IMR-90 (cell line): ENCODE results near the gene PDZK1. TPM values are rescaled to one million over a fixed set of nuclear protein-coding genes. Genes with fewer than 3 reads are reported as not detected.

ENCODE experiments used
- ATAC-seq: fragments of 200-7000 bp; cut with Tn5 transposase; 2 replicates; pipeline ENCODE4 v1.9.1; 2020; ENCODE audit warnings: low read depth, mild to moderate bottlenecking, moderate library complexity
- BruUV-seq: library from RNA; stranded (reverse); fragments of 400-500 nt; replicated peaks from 2 replicates; lab custom pipeline; 2021; lab: Mats Ljungman, UMichigan
- CTCF ChIA-PET: fragments of 300-600 bp; formaldehyde crosslinking; extraction: SDS; loops from one replicate; lab custom pipeline; 2021; ENCODE audit warnings: antibody characterized with exemption; lab: Yijun Ruan, JAX
- POLR2A ChIA-PET: fragments of 300-600 bp; sonication (Branson Sonifier 250); formaldehyde crosslinking; loops from one replicate; lab custom pipeline; 2022; ENCODE audit warnings: antibody characterized with exemption; ENCODE audit not compliant: unreplicated experiment; lab: Charles Lee
- DNase-seq: peaks from one replicate; pipeline ENCODE4 v3.0.0; 2013
- H2AFZ ChIP-seq: replicated peaks from 2 replicates; pipeline ENCODE3; 2013; ENCODE audit warnings: low read length, mild to moderate bottlenecking; ENCODE audit not compliant: poor library complexity
- H2AK5ac ChIP-seq: 2 replicates; pipeline ENCODE4 v1.6.1; 2013; ENCODE audit warnings: low read depth, low read length, inconsistent platforms
- H2AK9ac ChIP-seq: replicated peaks from 2 replicates; pipeline ENCODE3; 2013; ENCODE audit warnings: mild to moderate bottlenecking, low read depth, low read length, moderate library complexity; ENCODE audit not compliant: poor library complexity
- H2BK120ac ChIP-seq: 2 replicates; pipeline ENCODE4 v1.6.1; 2013; ENCODE audit warnings: low read depth, low read length, inconsistent platforms
- H2BK15ac ChIP-seq: 3 replicates; pipeline ENCODE4 v1.6.1; 2013; ENCODE audit warnings: low read depth, low read length, inconsistent platforms
- H2BK20ac ChIP-seq: 2 replicates; pipeline ENCODE4 v1.6.1; 2013; ENCODE audit warnings: low read depth, mild to moderate bottlenecking, inconsistent platforms, low read length, moderate library complexity
- H2BK5ac ChIP-seq: 2 replicates; pipeline ENCODE4 v1.6.1; 2013; ENCODE audit warnings: mild to moderate bottlenecking, low read depth, low read length, inconsistent platforms; ENCODE audit not compliant: poor library complexity, severe bottlenecking
- H3K14ac ChIP-seq: replicated peaks from 2 replicates; pipeline ENCODE4 v1.6.1; 2013; ENCODE audit warnings: low read depth, low read length, inconsistent platforms
- H3K18ac ChIP-seq: 2 replicates; pipeline ENCODE4 v1.6.1; 2013; ENCODE audit warnings: low read depth, low read length, control low read depth
- H3K23ac ChIP-seq: 2 replicates; pipeline ENCODE4 v1.6.1; 2013; ENCODE audit warnings: low read depth, low read length, inconsistent platforms
- H3K27ac ChIP-seq: 2 replicates; pipeline ENCODE4 v1.5.1; 2013; ENCODE audit warnings: mild to moderate bottlenecking, control low read depth, low read length; ENCODE audit not compliant: insufficient read depth
- H3K27me3 ChIP-seq: 2 replicates; pipeline ENCODE4 v1.6.1; 2013; ENCODE audit warnings: low read length; ENCODE audit not compliant: control insufficient read depth, insufficient read depth
- H3K36me3 ChIP-seq: 2 replicates; pipeline ENCODE4 v1.6.1; 2013; ENCODE audit warnings: low read length, mixed read lengths; ENCODE audit not compliant: control insufficient read depth, insufficient read depth
- H3K4ac ChIP-seq: 2 replicates; pipeline ENCODE4 v1.6.1; 2013; ENCODE audit warnings: low read depth, low read length, inconsistent platforms
- H3K4me1 ChIP-seq: 2 replicates; pipeline ENCODE4 v1.6.1; 2013; ENCODE audit warnings: low read length, mixed read lengths; ENCODE audit not compliant: control insufficient read depth, insufficient read depth
- H3K4me2 ChIP-seq: 2 replicates; pipeline ENCODE4 v1.6.1; 2013; ENCODE audit warnings: low read depth, mild to moderate bottlenecking, control low read depth, low read length, moderate library complexity
- H3K4me3 ChIP-seq: 2 replicates; pipeline ENCODE4 v1.5.1; 2013; ENCODE audit warnings: low read depth, mild to moderate bottlenecking, control low read depth, low read length, moderate library complexity; ENCODE audit not compliant: insufficient read depth
- H3K56ac ChIP-seq: 2 replicates; pipeline ENCODE4 v1.6.1; 2013; ENCODE audit warnings: low read length, inconsistent platforms; ENCODE audit not compliant: insufficient read depth; ENCODE audit errors: extremely low read depth
- H3K79me1 ChIP-seq, 2 experiments: 2 replicates each; pipeline ENCODE4 v1.6.1; 2013; ENCODE audit warnings: low read length in 2 of 2, inconsistent platforms in 1 of 2, low read depth in 1 of 2
- H3K9ac ChIP-seq: 2 replicates; pipeline ENCODE4 v1.6.1; 2013; ENCODE audit warnings: low read depth, low read length, control low read depth
- H3K9me1 ChIP-seq: 2 replicates; pipeline ENCODE4 v1.6.1; 2013; ENCODE audit warnings: low read length, inconsistent platforms; ENCODE audit not compliant: insufficient read depth
- H3K9me3 ChIP-seq: 2 replicates; pipeline ENCODE4 v1.6.1; 2013; ENCODE audit warnings: low read length; ENCODE audit not compliant: control insufficient read depth, insufficient read depth
- H4K20me1 ChIP-seq: 2 replicates; pipeline ENCODE4 v1.6.1; 2013; ENCODE audit warnings: low read length, inconsistent platforms; ENCODE audit not compliant: insufficient read depth
- H4K5ac ChIP-seq: 2 replicates; pipeline ENCODE4 v1.6.1; 2013; ENCODE audit warnings: mild to moderate bottlenecking, low read depth, low read length, control low read depth
- H4K8ac ChIP-seq, 2 experiments: 2 replicates each; pipeline ENCODE4 v1.6.1; 2013; ENCODE audit warnings: low read depth in 2 of 2, low read length in 2 of 2, control low read depth in 1 of 2, inconsistent platforms in 1 of 2
- H4K91ac ChIP-seq: 2 replicates; pipeline ENCODE4 v1.6.1; 2013; ENCODE audit warnings: low read depth, low read length, inconsistent platforms; ENCODE audit not compliant: insufficient read depth
- FOS ChIP-seq: fragments of 150-350 bp; IDR thresholded peaks from 2 replicates; pipeline ENCODE4 v1.6.1; 2016; ENCODE audit warnings: low read depth, low read length
- MAFK ChIP-seq: IDR thresholded peaks from 2 replicates; pipeline ENCODE4 v1.6.1; 2012; ENCODE audit warnings: low read depth, low read length, improper control_type of control experiment
- NFE2L2 ChIP-seq: fragments of 150-350 bp; IDR thresholded peaks from 2 replicates; pipeline ENCODE4 v1.6.1; 2016; ENCODE audit warnings: low read depth, mild to moderate bottlenecking, low read length
- WGBS, 2 experiments: methylation state at CpG; one replicate each; pipeline versions ENCODE4 v1.1.5 to v1.1.7; 2013; ENCODE audit warnings: missing lambda C conversion rate in 2 of 2; ENCODE audit not compliant: insufficient read length in 1 of 2; ENCODE audit errors: extremely low coverage in 2 of 2; 5-methylcytosine and 5-hydroxymethylcytosine counted together
- dilution Hi-C: fragments of 300-500 bp; cut with HindIII; formaldehyde crosslinking; loops from one replicate; pipeline ENCODE4 v1.14.3; 2018; ENCODE audit warnings: low sequenced_read_pairs; ENCODE audit not compliant: unreplicated experiment
- in situ Hi-C: fragments of 300-500 bp; cut with MboI; formaldehyde crosslinking; loops from 3 replicates; pipeline ENCODE4 v1.14.3; 2019; ENCODE audit warnings: low sequenced_read_pairs, inconsistent platforms, mixed read lengths
- intact Hi-C: fragments of 100-400 bp; cut with micrococcal nuclease; formaldehyde crosslinking; loops from 2 replicates; pipeline ENCODE4 v1.10.0; 2022
- polyA plus RNA-seq, 3 experiments: library from polyadenylated mRNA; depleted of rRNA; stranded (reverse); fragments of >200 nt; gene quantifications; 2 replicates each; pipeline ENCODE4 v1.2.3, GENCODE V29; 2012; ENCODE audit warnings: low replicate concordance in 1 of 3
- total RNA-seq: library from RNA; depleted of rRNA; stranded (reverse); fragments of >200 nt; gene quantifications from 2 replicates; pipeline ENCODE4 v1.2.3, GENCODE V29; 2012

PDZK1 gene
- total and polyA plus RNA-seq, 2 of the 4 experiments (the other 2 are of a cell fraction): 1.4 to 2.1 TPM

DNA sequence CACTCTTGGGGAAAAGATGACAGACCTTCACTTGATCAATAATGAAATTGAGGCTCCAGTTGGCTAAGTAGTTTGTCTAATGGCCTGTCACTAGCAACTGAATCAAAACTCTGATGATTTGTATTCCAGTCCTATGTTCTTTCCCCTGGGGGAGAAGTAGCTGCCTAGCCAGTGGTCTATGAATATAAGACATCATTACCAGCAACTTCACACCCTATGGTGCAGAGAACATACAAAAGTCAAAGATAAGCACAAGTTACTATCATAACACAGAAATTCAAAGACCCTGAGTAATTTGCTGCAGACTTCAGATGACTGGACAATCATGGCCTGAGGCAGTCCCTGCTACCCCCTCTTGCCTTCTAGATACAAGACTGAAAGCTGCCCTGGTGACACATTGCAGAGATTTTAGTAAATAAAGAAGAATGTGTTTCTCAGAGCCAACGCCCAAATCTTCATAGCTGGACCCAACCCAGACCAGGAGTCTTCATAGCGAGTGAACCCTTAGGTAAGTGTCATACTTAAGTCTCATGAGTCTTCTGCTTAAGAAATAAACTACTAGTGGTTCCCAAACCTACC lies 993 bp downstream of the PDZK1 start:
- Histone ChIP-seq H4K20me1 (no peaks in the 10 kb centered on the region), H3K4me3 (no peak overlapping the region), H4K8ac (no peak overlapping the region), H3K9me1 (peaks cover 15% of the 10 kb centered on the region), H2AK9ac (no peak overlapping the region), H4K91ac (no peak overlapping the region), H3K27me3 (no peaks in the 10 kb centered on the region), H3K9ac (no peak overlapping the region), H2BK120ac (no peak overlapping the region), H3K27ac (no peak overlapping the region), H2BK15ac (no peak overlapping the region), H3K79me1 (no peaks in the 10 kb centered on the region), H2BK20ac (0 out of 2 replicates have a peak overlapping the region, but pooled peaks have one; percentile 1), H3K23ac (no peak overlapping the region), H3K4me2 (no peak overlapping the region), H2AK5ac (no peak overlapping the region), H3K4me1 (peaks cover 17% of the 10 kb centered on the region), H3K18ac (no peak overlapping the region), H3K14ac (0 out of 2 replicates have a peak overlapping the region, but pooled peaks have one; percentile 14), H2AFZ (no peak overlapping the region), H3K56ac (no peak overlapping the region), H2BK5ac (no peak overlapping the region), H3K36me3 (no peaks in the 10 kb centered on the region), H3K9me3 (no peaks in the 10 kb centered on the region), H3K4ac (no peak overlapping the region), H4K5ac (no peak overlapping the region)
- TF ChIP-seq FOS (0 out of 2 replicates have a peak, but pooled peaks have one; percentile 22), MAFK (0 out of 2 replicates have a peak, but pooled peaks have one; percentile 1), NFE2L2 (no peak)
- DNase-seq: peak; percentile 59
- dilution Hi-C loops: no loop called here
- ChIA-PET POLR2A (no interaction called here), CTCF (no interaction called here)
- BruUV-seq: no TSS peak
- peak; percentile 54 for ATAC-seq
- no CpG with 5 or more reads among the region's 2 CpGs for WGBS, 2 experiments
- in situ Hi-C loops: no loop called here
- intact Hi-C loops: no loop called here
